Hematopoietic multipotent progenitor cell treated with erythropoietin and hydrocortisone succinate and interleukin-3 and kit ligand, for 8 days (in vitro differentiated cells): ENCODE measurements around the gene KCNC1.
A peak's percentile ranks its signal among the peaks of the same experiment; 100 is the strongest.

ENCODE experiments used
- DNase-seq: peaks from one replicate; pipeline ENCODE4 v3.0.0-alpha.2; 2015

Gene KCNC1

DNA sequence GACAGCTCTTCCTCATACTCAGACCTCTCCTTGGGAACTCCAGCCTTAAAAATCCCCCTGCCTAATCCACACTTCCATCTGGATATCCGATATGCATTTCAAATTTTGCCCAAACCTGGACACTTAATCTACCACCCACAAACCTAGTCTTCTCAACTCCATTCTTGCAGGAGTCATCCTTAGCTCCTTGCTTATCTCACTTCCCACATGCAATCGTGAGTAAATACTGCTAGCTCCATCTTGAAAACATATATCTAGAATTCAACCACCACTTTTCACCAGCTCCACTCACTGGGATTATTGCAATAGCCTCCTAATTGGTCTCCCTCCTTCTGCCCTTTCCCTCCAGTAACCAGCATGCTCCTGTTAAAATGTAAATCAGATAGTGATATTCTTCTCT is 17.8 kb upstream of the KCNC1 start:
- DNase-seq, result no peak

DNA sequence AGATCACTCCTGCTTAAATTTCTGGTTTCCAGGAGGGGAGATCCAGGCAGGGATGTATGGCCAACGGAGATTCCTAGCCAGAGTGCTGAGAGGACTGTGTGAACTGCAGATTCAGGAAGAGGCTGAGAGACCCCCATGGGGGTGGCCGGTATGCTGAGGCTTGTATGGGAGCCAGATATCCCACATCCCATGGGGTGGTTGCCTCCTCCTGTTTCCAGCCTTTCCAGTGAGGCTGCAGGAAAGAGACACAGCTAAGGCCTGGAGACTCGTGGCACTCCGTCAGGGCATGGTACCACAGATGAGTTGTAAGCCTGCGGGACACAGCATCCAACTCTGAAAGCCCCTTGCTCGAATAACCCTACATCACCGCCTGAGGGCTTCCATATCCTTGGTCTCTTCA is 16.6 kb upstream of the KCNC1 start:
- no peak for DNase-seq

DNA sequence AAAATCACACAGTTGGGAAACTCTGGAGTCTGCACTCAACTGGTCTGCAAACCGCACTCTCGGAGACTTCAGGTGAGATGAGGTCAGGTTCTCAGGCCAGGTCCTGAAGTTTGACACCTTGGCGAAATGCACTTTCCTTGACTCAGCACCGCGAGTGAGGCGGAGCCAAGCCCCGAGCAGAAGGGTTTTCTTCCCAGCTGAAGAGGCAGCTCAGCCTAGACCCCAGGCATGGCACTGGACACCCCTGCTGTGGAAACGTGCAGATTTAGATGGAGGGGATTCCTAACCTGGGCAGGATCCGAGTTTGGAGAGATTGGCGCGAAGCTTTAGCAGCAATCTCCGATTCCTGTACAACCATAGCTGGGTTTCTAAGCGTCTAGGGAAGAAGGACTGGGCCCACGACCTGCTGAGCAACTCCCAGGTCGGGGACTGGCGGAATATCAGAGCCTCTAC is 16.0 kb upstream of the KCNC1 start:
- DNase-seq, result no peak

DNA sequence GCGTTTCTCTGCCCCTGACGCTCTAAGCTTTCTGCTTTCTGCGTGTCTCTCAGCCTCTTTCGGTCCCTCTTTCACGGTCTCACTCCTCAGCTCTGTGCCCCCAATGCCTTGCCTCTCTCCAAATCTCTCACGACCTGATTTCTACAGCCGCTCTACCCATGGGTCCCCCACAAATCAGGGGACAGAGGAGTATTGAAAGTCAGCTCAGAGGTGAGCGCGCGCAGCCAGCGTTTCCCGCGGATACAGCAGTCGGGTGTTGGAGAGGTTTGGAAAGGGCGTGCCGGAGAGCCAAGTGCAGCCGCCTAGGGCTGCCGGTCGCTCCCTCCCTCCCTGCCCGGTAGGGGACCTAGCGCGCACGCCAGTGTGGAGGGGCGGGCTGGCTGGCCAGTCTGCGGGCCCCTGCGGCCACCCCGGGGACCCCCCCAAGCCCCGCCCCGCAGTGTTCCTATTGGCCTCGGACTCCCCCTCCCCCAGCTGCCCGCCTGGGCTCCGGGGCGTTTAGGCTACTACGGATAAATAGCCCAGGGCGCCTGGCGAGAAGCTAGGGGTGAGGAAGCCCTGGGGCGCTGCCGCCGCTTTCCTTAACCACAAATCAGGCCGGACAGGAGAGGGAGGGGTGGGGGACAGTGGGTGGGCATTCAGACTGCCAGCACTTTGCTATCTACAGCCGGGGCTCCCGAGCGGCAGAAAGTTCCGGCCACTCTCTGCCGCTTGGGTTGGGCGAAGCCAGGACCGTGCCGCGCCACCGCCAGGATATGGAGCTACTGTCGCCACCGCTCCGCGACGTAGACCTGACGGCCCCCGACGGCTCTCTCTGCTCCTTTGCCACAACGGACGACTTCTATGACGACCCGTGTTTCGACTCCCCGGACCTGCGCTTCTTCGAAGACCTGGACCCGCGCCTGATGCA is 15.3 kb upstream of the KCNC1 start, which contains the start of gene MYOD1:
Gene MYOD1, plus strand, starts transcription at position 544 of the 910 bp plus-strand sequence. Its CDS starts 212 bp downstream, at position 756.
- no peak for DNase-seq

DNA sequence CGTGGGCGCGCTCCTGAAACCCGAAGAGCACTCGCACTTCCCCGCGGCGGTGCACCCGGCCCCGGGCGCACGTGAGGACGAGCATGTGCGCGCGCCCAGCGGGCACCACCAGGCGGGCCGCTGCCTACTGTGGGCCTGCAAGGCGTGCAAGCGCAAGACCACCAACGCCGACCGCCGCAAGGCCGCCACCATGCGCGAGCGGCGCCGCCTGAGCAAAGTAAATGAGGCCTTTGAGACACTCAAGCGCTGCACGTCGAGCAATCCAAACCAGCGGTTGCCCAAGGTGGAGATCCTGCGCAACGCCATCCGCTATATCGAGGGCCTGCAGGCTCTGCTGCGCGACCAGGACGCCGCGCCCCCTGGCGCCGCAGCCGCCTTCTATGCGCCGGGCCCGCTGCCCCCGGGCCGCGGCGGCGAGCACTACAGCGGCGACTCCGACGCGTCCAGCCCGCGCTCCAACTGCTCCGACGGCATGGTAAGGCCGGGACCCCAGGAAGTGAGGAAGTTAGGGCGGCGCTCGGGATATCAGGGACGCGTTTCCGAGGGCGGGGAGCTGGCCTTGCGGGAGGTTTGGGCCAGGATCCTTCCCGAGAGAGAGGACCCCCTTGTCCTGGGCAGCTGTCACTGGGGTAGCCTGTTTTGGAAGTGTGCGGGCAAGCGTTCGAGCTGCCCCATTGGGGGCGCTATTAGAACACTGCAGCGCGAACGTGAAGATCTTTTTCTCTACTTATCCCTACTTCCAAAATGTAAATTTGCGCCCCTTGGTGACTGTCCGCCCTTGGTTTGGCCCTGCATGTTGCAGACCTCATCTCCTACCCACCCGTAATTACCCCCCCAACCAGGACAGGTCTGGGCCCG is 14.4 kb upstream of the KCNC1 start:
- peak; percentile 2 for DNase-seq

DNA sequence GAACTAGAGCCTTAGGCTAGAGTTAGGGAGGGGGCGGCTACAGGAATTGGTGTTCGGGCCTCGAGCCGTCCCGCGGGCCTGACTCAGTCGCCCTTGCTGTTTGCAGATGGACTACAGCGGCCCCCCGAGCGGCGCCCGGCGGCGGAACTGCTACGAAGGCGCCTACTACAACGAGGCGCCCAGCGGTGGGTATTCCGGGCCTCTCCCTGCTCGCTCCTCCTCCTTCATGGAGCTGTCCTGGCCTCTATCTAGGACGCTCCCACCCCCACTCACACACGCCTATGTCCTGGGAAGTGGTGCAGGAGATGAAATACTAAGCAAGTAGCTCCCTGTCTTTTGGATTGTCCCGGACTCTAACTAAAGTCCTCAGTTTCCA is 13.8 kb upstream of the KCNC1 start:
- DNase-seq, result no peak

DNA sequence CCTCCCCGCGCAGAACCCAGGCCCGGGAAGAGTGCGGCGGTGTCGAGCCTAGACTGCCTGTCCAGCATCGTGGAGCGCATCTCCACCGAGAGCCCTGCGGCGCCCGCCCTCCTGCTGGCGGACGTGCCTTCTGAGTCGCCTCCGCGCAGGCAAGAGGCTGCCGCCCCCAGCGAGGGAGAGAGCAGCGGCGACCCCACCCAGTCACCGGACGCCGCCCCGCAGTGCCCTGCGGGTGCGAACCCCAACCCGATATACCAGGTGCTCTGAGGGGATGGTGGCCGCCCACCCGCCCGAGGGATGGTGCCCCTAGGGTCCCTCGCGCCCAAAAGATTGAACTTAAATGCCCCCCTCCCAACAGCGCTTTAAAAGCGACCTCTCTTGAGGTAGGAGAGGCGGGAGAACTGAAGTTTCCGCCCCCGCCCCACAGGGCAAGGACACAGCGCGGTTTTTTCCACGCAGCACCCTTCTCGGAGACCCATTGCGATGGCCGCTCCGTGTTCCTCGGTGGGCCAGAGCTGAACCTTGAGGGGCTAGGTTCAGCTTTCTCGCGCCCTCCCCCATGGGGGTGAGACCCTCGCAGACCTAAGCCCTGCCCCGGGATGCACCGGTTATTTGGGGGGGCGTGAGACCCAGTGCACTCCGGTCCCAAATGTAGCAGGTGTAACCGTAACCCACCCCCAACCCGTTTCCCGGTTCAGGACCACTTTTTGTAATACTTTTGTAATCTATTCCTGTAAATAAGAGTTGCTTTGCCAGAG is 13.2 kb upstream of the KCNC1 start:
- no peak for DNase-seq

DNA sequence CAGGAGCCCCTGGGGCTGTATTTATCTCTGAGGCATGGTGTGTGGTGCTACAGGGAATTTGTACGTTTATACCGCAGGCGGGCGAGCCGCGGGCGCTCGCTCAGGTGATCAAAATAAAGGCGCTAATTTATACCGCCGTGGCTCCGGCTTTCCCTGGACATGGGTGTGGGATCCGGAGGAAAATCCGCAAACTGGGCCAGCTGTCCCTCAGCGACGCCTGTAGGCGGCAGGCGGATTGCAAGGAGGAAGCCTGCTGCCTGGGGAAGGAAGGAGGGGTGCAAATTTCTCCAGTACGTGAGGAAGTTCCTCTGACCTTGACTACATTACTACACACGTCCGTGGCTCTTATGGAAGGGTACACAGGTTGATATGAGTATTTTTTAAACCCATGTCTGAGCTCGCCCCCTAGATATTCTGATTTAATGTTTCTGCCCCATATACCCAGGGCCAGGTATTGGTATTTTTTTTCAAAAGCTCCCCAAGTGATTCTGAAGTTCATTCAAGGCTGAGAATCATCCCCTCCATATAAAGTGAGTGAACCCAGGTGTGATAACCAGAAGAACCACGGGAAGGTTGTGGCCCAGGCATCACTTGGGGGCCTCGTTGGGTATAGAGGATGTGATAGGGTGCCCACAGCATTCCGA is 12.5 kb upstream of the KCNC1 start:
- peak; percentile 3 for DNase-seq

DNA sequence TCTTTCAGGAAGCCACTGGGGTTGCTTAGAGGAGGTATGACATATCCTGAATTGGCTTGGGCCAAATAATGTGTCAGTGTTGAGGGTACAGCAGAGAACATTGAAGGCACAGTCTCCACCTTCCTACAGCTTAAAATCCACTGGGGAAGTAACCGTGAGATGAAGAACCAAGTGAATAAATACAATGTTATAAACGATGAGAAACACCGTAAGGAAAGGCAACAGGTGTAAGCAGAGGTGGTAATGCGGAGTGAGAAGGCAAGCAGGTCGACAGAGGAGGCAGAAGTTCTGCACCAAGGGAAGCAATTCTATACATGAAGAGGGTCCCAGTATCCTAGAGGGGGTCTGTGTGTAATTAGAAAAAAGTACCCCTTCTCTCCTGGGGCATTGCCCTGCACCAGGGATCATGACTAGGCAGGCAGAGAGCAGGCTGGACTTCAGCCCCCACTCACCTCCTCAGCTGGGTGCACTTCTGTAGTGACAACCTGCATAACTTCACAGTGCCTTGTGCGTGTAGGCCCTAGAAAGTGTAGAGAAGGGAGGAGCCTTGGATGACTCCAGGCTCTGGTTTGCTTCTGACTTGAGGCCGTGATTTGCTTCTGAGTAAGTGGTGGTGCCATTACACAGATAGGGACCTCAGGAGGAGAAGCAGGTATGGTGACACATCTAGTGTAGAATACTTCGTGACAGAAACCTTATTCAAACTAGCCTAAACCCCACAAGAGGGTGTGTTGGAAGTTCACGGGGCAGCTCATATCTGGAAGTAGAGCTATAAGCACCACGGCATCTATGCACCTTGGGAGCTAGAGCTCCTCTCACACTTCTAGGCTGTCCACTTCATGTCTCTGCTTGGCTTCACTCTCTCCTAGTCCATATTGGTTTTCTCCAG is 10.3 kb upstream of the KCNC1 start:
- DNase-seq, result no peak

DNA sequence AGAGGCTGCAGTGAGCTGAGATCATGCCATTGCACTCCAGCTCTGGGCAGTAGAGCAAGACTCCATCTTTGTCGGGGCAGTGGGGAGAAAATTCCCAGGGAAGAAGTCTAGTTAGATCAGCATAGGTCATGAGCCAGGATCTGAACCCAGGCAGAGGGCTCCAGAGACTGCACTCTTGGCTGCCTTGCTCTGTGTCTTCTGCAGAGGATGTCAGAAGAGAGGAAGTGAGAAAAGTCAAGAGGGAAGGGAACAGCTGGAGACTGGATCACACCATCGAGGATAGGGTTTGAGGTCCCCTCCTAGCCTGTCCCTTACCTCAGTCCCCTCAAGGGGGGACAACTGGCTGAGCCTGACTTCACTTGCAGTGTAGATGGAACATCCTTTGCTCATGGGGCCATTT is 9.4 kb upstream of the KCNC1 start:
- no peak for DNase-seq

DNA sequence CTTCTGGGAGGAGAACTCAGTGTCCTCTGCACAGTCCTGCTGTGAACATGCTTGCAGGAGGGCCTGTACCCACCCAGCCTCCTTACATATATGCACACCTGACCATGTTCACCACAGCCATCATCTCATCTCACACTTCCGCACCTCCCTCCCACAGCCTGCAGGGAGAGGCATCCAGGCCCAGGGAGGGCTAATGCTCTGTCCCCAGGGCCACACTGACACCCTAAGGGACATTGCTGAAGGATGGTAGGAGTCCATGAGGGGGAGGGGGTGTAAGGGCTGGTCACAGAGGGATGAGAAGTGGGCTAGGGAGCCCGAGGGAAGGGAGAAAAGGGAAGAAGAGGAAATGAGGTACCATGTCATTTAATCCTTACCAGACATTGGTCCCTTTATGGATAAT is 4.4 kb upstream of the KCNC1 start:
- no peak for DNase-seq

DNA sequence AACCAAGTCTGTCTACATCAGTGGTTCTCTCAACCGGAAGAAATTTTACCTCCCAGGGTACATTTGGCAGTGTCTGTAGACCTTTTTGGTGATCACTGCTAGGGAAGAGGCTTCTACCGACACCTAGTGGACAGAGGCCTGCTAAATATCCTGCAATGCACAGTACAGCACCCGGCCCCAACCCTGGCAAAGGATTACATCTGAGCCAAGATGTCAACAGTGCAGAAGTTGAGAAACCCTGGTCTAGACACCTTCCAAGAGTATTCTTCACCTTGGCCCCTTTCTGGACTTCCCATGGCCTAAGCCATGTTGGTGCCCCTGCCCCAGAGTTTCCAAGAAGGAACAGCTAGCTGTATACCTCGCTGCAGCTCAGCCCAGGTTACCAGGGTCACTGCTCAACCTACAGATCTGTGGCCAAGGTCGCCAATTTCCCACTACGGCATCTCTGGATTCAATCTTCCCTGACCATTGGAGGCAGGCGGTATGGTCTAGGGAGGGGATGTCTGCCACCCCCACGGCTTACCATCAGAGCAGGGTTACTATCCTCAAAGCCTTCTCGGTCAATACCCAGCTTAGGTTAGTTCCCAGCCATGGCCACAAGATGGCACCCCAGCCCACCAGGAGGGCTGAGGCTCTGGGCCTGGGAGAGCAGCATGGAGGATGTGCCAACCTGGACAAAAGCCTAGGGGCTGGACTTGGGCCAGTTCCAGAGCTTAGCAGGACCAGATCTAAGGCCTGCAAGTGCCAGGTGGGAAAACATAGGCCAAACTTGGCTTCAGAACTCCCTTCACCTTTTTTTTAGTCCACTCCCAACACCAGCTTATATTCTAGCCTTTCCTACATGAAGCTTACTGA is 3.7 kb upstream of the KCNC1 start:
- DNase-seq, result peak; percentile 76

DNA sequence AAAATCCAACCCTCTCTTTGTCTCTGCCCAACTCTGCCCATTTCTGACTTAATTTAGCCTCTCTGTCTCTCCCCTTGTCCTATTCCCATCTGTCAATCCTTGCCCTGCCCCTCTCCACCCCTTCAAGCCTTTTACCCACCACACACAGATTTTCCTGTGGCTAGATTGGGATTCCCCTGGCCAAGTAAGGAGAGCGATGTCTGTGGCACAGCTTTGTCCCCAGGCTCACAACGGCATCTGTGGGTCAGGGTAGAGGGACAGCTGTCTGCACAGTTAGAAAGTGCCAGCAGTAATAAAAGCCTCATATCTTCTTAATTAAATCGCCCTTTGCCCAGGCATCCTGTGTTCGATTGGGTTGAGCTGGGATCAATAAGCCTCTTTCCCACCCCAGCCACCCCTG is 1.3 kb upstream of the KCNC1 start:
- DNase-seq, result no peak

DNA sequence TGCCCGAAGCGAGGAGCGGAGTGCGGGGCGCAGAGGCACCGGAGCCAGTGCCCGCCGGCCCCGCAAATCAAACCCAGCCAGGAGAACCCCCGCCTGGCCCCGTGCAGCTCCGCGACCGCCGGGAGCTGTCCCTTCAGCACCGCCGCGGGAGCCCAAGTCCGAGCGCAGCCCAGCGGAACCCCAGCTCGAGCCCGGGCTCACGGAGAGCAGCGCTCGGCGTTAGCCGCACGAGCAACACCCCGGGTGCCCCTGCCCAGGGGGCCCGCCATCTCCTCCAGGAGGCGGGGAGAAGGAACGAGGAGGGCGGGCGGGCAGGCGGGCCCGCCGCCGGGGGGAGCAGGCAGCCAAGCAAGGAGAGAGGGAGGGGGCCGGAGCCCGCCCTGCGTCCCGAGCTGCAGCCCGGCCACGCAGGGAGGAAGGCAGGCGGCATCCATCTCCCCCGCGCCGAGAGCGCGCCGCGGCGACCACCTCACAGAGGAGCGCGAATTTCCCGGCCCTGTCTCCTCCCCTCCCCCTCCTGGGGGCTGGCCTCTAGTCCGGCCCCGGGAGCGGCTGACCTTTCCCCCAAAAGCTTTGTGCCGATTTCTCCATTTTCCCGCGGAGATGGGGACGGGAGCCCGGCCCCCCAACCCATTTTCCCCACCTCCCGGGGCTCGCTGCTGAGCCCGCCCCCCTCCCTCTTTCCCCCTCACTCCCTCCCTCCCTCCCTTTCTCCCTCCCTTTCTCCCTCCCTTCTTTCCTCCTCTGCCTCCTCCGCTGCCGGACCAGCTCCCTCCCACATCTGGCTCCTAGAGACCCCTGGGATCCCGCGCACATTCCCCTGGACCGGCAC is 621 bp downstream of the KCNC1 start:
- DNase-seq, result peak; percentile 58

DNA sequence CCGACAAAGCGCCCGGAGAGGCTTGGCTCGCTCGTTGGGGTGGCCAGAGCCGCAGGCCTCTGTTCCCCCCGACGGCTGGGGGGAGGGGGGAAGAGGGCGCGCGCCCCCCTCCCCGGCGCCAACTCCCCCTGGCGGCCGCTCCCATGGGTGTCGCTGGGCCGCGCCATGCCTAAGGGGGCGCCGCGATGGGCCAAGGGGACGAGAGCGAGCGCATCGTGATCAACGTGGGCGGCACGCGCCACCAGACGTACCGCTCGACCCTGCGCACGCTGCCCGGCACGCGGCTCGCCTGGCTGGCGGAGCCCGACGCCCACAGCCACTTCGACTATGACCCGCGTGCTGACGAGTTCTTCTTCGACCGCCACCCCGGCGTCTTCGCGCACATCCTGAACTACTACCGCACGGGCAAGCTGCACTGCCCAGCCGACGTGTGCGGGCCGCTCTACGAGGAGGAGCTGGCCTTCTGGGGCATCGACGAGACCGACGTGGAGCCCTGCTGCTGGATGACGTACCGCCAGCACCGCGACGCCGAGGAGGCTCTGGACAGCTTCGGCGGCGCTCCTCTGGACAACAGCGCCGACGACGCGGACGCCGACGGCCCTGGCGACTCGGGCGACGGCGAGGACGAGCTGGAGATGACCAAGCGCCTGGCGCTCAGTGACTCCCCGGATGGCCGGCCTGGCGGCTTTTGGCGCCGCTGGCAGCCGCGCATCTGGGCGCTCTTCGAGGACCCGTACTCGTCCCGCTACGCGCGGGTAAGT is 1.4 kb downstream of the KCNC1 start:
- DNase-seq, result no peak

DNA sequence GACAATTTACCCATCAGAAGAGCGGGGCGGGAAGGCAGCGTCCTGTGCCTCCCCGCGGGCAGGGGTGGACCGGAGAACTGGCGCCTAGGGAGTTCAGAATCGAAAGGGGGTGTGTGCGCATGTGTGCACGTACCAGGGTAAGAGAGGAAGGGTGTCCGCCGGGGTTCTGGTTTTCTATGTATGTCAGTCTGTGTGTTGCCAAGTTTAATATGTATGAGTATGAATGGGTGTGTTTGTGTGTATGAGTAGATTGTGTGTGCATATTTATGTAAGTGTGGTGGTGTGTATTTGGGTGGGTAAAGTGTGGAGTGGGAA is 2.0 kb downstream of the KCNC1 start:
- no peak for DNase-seq

DNA sequence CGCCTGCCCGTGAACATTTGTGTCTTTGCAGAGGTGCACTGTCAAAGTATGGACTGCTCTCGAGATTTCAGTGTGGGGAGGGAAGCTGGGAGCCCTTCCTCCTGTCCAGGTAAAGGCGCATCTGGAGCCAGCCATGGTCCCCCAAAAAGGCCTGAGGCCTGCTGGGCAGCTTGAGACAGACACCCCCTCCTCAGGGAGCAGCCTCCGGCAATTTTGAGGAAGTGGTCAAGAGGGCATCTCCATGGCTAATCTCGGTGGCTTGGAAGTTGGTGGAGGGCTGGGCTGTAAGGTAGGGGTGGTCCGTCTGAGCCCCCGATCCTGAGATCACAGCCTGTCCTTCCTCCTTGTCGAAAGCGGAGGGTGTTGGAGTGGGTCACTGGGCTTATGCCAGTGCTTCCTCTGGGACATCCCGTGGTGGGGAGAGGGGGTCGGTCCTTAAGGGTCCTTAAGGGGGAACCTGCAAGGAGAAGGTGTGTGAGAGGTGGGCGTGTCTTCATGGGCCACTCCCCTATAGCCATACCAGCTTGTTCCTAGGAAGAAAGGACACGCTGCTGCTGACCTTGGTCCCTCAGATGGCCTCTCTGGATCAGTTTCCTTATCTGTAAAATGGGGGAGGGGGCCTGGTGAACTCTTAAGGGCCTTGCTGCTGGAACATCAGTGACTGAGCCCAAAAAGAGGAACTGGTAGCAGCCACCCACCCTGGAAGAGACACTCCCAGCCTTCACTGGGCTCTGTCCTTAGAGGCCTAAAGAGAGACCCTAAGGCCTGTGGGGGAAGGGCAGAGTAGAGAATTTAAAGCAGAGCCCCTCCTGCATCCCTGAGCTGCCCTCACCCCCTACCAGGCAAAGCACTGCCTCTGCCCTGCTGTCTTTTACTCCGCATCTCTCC is 2.6 kb downstream of the KCNC1 start:
- DNase-seq, result no peak
